Retina (tissue), 1 donor: ENCODE data around the gene DGKE.

ENCODE experiments used
- DNase-seq: peaks from one replicate; pipeline ENCODE4 v3.0.0-alpha.2; 2016

The DGKE gene

DNA sequence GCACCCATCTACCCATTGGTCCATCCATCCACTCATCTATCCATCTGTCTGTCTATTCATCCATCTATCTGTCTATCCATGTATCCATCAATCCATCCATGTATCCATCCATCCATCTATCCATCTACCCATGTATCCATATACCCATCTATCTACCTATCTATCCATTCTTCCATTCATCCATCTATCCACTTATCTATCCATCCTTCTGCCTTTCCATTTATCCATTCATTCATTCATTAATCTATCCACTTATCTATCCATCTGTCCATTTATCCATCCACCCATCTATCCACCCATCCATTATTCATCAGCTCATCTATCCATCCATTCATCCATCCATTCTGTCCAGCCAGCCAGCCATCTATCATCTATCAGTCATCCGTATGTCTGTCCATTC lies 58.4 kb downstream of the DGKE start:
- no peak for DNase-seq

DNA sequence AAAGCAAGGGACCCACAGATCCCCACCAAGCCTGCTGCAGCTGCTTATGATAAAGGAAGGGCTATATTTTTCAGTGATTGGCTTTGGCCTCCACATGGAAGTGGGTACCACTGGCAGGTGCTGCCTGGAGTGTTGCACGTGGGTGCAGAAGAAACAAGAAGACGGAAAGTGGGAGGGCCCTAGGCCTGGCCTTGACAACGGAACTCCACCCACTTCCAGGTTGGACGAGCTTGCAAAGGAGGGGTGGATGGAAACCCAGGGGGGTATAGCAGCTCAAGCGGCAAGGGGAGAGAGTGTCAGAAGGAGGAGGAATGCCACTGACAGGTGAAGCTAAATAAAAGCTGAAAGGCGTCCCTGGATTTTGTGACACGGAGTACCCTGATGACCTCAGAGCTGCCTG lies 59.6 kb downstream of the DGKE start:
- DNase-seq, result no peak

DNA sequence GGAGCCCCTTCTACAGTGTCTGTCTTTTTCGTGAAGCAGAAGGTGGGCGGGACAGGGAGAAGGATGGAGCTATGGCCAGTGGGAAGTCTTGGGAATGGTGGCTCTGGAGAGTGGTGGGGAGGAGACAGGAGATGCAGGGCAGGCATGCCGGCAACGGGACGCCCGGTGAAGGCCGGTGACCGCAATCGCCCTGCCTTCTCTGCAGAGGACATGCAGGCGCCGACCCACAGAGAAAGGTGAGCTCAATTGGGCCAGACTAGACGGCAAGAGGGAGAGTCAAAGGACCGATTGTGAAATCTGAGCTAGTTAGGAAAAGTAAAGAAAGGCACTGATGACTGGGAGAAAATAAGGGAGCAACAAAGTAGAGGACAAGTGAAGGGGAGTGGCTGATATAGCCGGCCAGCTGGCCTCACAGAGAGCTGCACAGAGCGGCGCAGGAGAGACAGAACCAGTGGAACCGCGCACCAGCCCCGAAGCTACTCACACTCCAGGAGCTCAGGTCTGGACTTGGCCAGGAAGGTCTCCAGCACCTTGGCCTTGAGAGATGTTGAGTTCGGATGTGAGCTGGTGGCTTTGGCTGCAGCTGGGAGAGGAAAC lies 61.0 kb downstream of the DGKE start:
- no peak for DNase-seq

DNA sequence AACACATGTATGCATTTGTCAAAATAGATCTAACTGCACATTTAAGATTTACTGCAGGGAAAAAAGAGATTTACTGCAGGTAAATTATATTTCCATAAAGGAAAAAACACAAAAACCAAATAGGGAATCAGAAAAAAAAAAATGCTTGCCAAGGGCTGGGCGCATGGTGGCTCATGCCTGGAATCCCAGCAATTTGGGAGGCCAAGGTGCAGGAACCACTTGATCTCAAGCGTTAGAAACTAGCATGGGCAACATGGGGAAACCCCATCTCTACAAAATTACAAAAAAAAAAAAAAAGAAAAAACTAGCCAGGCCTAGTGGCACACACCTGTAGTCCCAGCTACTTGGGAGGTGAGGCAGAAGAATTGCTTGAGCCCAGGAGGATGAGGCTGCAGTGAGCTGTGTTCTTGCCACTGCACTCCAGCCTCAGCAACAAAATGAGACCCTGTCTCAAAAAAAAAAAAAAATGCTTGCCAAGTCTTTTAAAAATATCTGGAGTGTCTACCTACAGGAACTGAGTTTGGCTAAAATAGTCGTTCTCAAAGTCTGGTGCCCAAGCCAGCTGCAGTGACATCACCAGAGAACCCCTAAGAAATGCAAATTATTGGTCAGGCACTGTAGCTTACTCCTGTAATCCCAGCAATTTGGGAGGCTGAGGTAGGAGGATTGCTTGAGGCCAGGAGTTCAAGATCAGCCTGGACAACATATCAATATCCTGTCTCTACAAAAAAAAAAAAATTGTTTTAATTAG lies 62.4 kb downstream of the DGKE start:
- DNase-seq, result no peak

DNA sequence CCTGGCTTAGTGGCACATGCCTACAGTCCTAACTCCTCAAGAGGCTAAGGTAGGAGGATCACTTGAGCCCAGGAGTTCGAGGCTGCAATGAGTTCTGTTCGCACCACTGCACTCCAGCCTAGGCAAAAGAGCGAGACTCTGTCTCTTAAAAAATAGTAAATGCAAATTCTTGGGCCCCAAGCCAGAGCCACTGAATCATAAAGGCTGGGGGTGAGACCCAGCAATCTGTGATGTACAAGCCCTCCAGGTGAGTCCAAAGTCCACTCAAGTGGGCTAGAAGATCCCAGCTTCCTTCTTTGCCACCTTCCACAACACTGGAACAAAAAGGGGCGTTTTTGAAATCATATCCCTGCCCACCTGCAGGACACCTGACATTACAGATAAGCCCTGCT lies 63.0 kb downstream of the DGKE start:
- DNase-seq, result no peak

DNA sequence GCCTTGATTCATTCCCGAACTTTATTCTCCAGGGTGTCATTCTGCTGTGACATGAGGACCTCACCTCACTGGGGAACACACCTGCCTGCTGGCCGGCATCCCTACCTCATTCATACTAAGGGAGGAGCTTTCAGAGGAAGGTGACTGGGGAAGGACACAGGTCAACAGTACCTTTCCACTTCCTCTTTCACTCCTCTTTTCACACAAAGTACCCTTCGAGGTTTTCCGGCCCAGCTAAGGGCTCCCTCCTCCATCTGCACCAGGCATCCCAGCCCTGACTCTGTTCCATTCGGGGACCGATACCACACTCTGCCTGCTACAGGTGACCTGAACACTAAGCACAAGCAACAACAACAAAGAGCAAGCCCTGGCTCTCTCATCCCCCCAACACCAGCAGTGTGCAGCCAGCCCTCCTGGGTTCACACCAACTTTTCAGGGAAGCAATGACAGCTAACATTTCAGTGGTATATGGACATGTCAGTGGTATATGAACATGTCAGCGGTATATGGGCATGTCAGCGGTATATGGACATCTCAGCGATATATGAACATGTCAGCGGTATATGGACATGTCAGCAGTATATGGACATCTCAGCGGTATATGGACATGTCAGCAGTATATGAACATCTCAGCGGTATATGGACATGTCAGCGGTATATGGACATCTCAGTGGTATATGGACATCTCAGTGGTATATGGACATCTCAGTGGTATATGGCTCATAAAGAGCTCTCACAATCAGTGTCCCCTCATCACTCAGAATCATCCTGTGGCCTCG lies 63.9 kb downstream of the DGKE start:
- no peak for DNase-seq

DNA sequence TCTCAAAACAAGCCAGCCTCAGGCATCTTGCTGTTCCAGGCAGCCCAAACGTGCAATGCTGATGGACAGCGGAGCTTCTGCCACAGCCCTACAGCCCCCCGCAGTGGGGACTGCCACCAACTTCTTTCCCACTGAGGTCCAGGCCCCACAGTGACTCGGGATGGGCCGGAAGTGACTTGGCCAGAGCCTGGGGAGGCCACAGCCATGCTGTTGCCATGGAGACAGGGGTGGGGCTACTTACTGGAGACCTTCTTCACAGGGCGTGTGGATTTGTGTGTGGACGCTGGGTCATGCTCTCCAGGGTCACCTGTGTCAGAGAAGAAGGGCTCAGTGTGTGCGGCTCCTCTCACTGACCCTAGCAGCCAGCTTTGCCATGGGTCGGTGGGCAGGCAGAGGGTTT lies 64.9 kb downstream of the DGKE start:
- no peak for DNase-seq

DNA sequence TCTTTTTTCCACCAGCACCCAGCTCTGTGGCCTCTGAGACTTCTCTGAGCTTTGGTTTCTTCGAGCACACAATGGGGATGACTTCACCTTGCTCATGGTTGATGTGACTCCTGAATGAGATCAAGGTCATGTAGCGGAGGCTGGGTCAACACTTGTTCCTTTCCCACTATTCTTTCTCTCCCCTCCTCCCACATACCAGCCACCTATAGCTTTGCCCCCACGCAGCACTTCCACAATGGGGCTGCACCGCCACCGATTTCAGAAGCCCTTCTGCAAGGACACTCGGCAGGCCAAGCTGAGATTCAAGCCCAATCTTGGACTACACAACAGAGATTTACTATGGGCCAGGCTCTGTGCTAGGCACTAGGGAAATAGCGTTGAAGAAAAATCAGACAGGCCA lies 65.5 kb downstream of the DGKE start:
- DNase-seq, result no peak

DNA sequence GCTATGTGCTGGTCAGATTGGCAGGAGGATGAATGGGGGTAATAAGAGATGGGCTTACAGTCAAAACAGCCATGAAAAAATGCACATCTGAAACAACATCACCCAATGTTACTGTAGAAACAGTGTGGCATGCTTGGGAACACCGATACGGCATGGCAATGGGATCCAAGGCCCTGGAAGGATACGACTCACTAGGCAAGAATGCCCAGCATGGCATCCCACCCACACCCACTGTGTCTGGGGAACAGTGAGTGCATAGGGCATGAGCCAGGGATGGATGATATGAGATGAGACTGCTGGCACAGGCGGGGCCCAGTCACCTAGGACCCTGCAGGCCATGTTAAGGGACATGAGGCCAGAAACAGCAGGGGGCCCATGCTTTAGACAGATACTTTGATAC lies 68.4 kb downstream of the DGKE start:
- no peak for DNase-seq

DNA sequence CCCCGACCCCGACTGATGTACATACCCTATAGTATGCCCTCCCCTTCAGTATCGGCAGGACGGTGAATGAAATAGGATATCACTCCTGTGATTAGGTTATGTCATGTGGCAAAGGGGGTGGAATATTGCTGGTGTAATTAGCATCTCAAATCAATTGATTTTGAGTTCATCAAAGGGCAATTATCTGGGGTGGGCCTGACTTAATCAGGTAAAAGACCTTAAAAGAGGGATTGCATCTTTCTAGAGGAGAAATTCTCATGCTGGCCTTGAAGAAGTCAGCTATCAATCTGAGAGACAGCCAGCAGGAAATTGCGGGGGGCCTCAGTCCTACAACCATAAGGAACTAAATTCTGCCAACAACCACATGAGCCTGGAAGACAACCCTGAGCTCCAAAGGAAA lies 69.6 kb downstream of the DGKE start:
- no peak for DNase-seq

DNA sequence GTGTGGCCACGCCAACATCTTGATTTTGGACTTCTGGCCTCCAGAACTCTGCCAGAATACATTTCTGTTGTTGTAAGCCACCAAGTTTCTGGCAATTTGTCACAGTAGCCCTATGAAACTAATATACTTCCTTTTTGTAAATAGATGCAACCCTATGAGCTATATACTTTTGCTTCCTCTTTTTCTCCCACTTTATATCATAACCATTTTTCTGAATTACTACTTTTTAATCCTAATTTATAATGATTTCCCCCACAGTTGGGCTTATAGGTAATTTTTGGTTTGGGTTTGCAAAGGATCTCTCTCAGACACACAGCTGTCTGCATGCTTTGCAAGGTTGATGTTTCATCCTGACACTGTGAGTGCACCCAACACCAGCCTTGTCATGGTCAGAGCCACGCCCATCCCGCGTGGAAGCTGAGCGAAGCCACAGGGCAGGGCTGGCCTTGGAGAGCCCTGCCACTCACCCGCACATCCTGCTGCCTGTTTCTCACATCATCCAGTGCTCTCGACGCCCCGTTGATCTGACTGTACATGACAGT lies 74.1 kb downstream of the DGKE start:
- no peak for DNase-seq

DNA sequence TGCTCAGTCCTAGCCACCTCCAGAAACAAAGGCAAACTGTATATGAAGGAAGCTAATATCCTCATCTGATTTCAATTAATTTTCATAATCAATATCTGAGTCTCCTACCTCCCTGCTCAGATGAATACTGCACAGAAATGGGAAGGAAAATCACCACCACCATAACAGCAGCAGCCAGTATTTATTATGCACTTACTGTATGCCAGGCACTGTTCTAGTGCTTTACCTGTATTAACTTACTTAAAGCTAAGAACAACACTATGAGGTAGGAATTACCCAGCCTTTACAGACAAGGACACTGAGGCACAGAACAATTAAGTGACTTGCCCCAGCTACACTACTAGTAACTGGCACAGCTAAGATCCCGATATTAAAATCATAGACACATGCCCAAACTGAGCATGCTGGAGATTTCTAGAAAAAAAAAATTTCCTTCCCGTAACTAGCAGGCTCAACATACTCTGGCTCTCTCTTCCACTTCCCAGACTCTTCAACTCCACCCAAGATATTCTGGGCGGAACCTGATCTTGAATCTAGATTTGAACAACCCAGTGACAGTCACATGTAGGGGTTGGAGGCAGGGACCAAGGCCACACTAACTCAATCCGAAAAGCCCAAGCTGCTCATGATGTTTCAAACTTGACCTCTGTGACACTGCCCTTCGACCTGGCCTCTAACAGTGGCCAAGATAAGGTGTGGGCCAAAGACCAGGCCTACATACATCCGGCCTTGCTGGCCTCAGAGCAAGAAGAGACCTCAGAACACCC lies 76.0 kb downstream of the DGKE start:
- no peak for DNase-seq

DNA sequence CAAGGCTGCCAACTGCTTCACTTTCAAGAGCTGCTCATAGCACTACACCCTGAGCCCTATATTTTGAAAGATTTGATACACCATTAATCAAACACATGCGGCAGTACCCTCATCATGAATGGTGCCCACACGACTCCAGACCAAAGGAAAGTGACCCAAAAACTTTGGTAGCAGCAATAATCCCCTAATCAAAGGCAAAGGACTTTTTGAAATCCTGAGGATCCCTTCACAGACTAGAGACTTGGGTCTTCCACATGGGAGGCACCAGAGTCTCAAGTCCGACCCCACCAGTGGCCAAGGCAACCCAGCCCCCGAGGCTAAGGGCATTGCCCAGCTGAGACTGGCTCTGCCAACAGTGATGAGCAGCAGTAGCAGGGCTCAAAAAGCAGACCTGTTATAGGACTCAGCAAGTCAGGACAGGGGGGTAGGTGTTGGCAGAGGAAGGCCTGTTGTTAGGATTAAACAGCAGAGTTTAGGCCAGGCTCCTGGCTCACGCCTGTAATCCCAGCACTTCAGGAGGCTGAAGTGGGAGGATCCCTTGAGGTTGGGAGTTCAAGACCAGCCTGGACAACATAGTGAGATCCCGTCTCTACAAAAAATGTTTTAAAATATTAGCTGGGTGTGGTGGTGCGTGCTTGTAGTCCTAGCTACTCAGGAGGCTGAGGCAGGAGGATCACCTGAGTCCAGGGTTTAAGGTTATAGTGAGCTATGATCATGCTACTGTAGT lies 76.7 kb downstream of the DGKE start:
- no peak for DNase-seq

DNA sequence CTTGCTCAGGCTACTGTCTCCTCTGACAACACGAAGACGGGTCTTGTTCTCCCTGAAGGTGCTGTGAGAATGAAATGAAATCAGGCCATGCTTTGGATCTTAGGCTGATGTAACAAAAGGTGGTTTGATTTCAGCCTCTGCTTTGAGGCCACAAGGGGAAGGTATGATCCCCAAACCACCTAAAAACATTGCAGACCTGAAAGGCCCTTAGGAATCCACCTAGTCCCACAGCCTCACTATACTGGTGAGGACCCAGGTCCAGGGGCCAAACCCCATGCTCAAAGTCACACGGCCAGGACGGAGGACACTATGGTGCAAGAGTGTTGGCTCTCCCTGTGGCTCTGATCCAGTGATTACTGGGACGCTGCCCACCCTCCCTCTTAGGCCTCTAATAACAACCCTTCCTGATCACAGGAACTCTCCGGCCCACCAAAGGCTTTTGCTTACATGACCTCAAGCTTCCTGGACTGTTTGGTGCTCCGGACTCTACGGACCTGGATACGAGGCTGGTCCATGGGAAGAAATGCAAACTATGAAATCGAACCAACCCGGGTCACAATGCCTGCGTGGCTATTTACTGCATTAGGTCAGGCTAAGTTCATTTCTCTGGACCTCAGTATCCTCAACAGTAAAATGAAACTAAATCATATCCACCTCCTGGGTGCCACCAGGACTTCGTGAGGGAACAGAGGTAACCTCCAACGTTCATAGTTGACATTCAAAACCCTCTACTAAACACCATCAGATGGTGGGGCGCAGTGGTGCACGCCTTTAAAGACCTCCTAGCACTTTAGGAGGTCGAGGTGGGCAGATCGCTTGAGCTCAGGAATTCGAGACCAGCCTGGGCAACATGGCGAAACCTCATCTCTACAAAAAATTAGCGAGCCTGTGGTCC lies 78.4 kb downstream of the DGKE start:
- no peak for DNase-seq

DNA sequence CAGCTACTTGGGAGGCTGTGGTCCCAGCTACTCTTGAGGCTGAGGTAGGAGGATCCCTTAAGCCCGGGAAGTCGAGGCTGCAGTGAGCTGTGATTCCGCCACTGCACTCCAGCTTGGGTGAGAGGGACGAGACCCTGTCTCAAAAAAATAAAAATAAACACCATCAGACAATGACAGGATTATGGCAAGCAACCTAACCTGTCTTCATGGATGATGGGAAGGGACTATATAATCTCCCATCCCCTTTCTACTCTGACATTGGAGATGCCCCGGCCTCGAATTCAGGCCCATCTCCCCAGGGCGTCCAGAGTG lies 79.0 kb downstream of the DGKE start:
- DNase-seq, result no peak

DNA sequence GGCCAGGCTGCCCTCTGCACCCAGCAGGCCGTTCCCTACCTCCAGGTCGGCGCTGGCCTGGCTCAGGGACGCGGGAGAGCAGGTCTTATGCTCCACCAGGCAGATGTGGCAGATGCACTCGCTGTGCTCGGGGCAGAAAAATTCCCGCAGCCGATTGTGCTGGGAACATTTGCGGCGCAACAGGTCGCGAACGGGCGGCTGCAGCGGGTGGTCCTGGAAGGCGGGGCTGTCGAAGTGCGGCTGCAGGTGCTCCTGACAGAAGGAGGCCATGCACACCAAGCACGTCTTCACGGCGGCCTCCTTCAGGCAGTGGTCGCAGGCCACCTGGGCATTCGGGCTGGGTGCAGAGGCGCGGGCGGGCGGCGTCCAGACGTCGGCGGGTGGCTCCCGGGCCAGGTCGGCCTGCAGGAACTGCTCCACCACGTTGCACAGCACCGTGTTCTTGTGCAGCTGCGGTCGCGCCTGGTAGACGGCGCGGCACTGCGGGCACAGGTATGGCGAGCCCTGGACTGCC lies 79.5 kb downstream of the DGKE start:
- DNase-seq, result no peak

DNA sequence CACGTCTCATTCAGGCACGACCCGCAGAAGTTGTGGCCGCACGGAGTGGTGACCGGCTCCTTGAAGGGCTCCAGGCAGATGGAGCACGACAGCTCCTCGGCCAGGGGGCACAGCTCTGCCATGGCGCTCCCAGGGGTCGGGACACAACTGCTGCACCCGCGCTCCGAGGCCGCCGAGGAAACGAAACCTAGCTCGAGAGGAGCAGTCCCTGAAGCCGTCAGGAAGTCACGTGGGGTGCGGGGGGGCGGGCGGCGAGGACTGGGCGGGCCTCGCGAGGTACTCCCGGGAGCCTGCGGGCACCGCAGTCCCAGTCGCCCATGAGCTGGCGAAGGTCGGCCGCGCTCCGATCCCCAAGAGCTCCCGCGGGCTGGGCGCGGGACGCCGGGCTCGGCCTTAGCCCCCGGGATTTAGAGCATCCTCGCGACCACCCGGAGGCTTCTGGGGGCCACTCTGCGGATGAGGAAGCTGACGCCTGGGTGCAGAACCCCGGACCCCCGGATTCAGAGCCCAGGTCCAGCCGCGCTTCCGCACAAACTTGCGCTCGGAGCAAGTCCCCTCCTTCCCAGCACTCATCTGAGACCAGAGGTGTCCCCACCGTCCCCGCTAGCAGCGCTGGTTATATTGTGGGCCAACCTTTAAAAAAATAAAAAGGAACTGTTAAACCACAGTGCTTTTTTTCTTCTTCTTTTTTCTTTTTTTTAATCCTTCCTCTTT lies 80.1 kb downstream of the DGKE start, which contains the start of gene TRIM25:
Gene TRIM25, minus strand, starts transcription at position 183 of the 714 bp plus-strand sequence. Its CDS starts 61 bp downstream, at position 122.
- peak; percentile 91 for DNase-seq

DNA sequence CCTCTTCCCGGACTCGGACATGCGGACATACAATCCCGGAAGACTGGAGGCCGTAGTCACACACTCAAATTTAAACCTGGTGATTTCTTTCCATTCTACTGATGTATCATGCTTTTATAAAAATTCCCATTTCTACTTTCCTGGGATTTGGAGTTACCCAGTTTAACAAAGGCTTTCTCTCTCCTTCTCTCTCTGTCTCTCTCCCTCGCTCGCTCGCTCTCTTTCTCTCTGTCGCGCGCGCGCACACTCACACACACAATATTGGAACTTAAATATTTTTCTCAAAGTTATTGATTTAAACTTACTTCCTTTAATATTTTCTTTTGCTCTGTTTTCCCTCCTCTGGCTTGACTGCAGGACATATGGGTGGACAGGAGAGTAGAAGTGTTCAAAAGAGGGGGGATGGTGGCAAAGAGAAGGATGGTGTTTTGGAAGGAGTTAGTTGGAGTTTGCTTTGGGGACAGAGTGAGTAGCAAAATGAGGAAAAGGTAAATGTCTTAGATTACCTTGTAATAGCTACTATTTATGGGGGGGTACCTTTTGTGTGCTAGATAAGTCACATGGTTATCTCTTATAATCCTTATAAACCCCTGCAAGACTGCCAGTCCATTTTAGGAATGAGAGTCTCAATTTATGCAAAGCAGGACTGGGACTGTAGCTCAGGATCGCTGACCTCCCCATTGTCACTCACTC lies 80.8 kb downstream of the DGKE start:
- no peak for DNase-seq

DNA sequence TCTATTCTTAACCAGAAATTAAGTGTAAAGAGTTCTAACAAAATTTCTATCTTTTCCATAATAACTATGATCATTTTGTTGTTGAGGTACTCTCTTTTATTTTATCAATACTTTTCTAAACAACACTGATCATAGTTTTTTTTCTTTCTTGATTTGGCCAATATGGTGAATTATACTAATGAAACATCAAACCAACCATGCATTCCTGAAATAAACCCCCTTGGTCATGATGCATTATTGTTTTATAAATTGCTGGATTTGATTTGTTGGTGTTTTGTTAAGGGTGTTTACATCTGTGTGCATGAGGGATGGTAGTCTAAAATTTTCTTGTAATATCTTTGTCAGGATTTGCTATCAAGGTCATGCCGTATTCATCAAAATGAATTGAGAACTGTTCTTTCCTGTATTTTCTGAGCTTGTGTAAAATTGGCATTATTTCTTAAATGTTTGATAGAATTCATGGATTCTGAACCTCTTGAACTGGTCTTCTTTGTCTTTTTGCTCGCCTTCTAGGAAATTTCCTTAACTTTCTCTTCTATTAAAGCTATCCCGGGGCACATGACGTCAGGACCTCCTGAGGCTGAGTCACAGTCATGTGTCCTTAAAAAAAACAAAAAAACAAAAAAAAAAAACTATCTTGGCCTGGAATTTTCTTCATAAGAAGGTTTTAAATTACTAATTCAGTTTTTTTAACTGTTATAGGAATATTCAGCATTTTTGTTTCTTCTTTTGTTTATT lies 83.8 kb downstream of the DGKE start:
- no peak for DNase-seq
